HFFc6 (cell line): ENCODE data around the gene RUNDC3A. TPM values are rescaled to one million over a fixed set of nuclear protein-coding genes. Genes with fewer than 3 reads are reported as not detected.

Experiments used
- DNase-seq: peaks from one replicate; pipeline ENCODE4 v3.0.0-alpha.2; 2018
- H3K27ac Mint-ChIP-seq: 2 replicates; pipeline ENCODE4 v1.8.0; 2020; ENCODE audit warnings: mild to moderate bottlenecking, mixed read lengths
- H3K27me3 Mint-ChIP-seq: 2 replicates; pipeline ENCODE4 v1.8.0; 2021; ENCODE audit warnings: mild to moderate bottlenecking, moderate library complexity, mixed read lengths; ENCODE audit not compliant: insufficient read depth
- H3K36me3 Mint-ChIP-seq: 2 replicates; pipeline ENCODE4 v1.8.0; 2021; ENCODE audit warnings: low read depth, mixed read lengths
- H3K4me1 Mint-ChIP-seq: 2 replicates; pipeline ENCODE4 v1.8.0; 2020; ENCODE audit warnings: low read depth, mixed read lengths
- H3K4me3 Mint-ChIP-seq: 2 replicates; pipeline ENCODE4 v1.8.0; 2020; ENCODE audit warnings: mild to moderate bottlenecking, moderate library complexity, mixed read lengths
- H3K9me3 Mint-ChIP-seq: 2 replicates; pipeline ENCODE4 v1.8.0; 2020; ENCODE audit warnings: mild to moderate bottlenecking, mixed read lengths
- CTCF ChIP-seq: fragments of 200-600 bp; sonication (generic); IDR thresholded peaks from 2 replicates; pipeline ENCODE4 v1.5.0; 2021; ENCODE audit warnings: antibody characterized with exemption, mild to moderate bottlenecking
- total RNA-seq, 6 experiments: library from RNA; stranded (reverse); fragmentation: NEBNext Ultra II Directional; extraction: Animal tissue kit (Norgen Biotek cat#: 25700); gene quantifications; 2 replicates in 1 of 6; 3 replicates in 5 of 6; pipeline ENCODE4 v1.2.3, GENCODE V29; 2021

The RUNDC3A gene
- total RNA-seq, 6 experiments from 2014 or later: 0.17 TPM; not detected in 5

- Mint-ChIP-seq H3K27me3 (peaks cover 12% of the 10 kb centered on the region), H3K4me3 (no peak overlapping the region), H3K27ac (no peak overlapping the region), H3K9me3 (no peaks in the 10 kb centered on the region), H3K4me1 (peaks cover 5% of the 10 kb centered on the region; the same call in 1 of the 2 replicates), H3K36me3 (peaks cover 4% of the 10 kb centered on the region; the same call in 1 of the 2 replicates)
- no peak for DNase-seq
- TF ChIP-seq CTCF: no peak
These were observed 47.3 kb downstream of the RUNDC3A start for GRCh38 chr17:44355642-44356099.

- Mint-ChIP-seq H3K27ac (no peak overlapping the region), H3K4me3 (no peak overlapping the region), H3K9me3 (no peaks in the 10 kb centered on the region), H3K36me3 (peaks cover 4% of the 10 kb centered on the region; the same call in 1 of the 2 replicates), H3K4me1 (peaks cover 11% of the 10 kb centered on the region; the same call in 1 of the 2 replicates), H3K27me3 (peaks cover 13% of the 10 kb centered on the region)
- TF ChIP-seq CTCF: no peak
- DNase-seq: no peak
These were observed 47.8 kb downstream of the RUNDC3A start for GRCh38 chr17:44356241-44356640.

- Mint-ChIP-seq H3K27ac (no peak overlapping the region), H3K27me3 (peaks cover 13% of the 10 kb centered on the region), H3K4me1 (peaks cover 14% of the 10 kb centered on the region; the same call in 1 of the 2 replicates), H3K4me3 (no peak overlapping the region), H3K36me3 (peaks cover under 1% of the 10 kb centered on the region; the same call in 1 of the 2 replicates), H3K9me3 (no peaks in the 10 kb centered on the region)
- TF ChIP-seq CTCF: no peak
- no peak for DNase-seq
These were observed 49.7 kb downstream of the RUNDC3A start for GRCh38 chr17:44358066-44358465.

GRCh38 chr17:44359006-44359405 is 50.6 kb downstream of the RUNDC3A start:
- no peaks in the 10 kb centered on the region for H3K9me3 Mint-ChIP-seq

GRCh38 chr17:44359458-44360143 is 51.2 kb downstream of the RUNDC3A start:
- no peak for DNase-seq
- Mint-ChIP-seq H3K9me3 (no peaks in the 10 kb centered on the region), H3K4me1 (peaks cover 14% of the 10 kb centered on the region; the same call in 1 of the 2 replicates), H3K27ac (no peak overlapping the region), H3K27me3 (peaks cover 13% of the 10 kb centered on the region), H3K4me3 (no peak overlapping the region), H3K36me3 (no peaks in the 10 kb centered on the region)
- no peak for TF ChIP-seq CTCF

More at GRCh38 chr17:44359006-44359405, 50.6 kb downstream of the RUNDC3A start:
- no peaks in the 10 kb centered on the region for H3K36me3 Mint-ChIP-seq
- no peak overlapping the region for H3K4me3 Mint-ChIP-seq
- TF ChIP-seq CTCF: no peak
- DNase-seq: no peak
- peaks cover 13% of the 10 kb centered on the region for H3K27me3 Mint-ChIP-seq
- H3K4me1 Mint-ChIP-seq: peaks cover 14% of the 10 kb centered on the region; the same call in 1 of the 2 replicates
- H3K27ac Mint-ChIP-seq: no peak overlapping the region
